GM18867 (cell line): Measurements from ENCODE around the gene KNG1.
"Not testable (repeated sequence)": the region's sequence is repeated elsewhere in the genome, so short reads cannot be mapped to it uniquely, and the experiment has no call there.

Source experiments
- ATAC-seq: cut with Tn5 transposase; IDR thresholded peaks from one replicate; pipeline ENCODE4 v1.9.1; 2021; ENCODE audit warnings: mild to moderate bottlenecking, moderate library complexity; ENCODE audit not compliant: unreplicated experiment

KNG1 gene

GRCh38 chr3:186708983-186709679 lies 8.0 kb upstream of the KNG1 start:
- no peak for ATAC-seq

GRCh38 chr3:186710694-186711093 lies 6.5 kb upstream of the KNG1 start:
- not testable (repeated sequence) for ATAC-seq

GRCh38 chr3:186713499-186713898 lies 3.7 kb upstream of the KNG1 start:
- ATAC-seq = no peak

GRCh38 chr3:186719945-186720739 lies 3.0 kb downstream of the KNG1 start:
- no peak for ATAC-seq

GRCh38 chr3:186722457-186722856 lies 5.3 kb downstream of the KNG1 start:
- no peak for ATAC-seq

GRCh38 chr3:186724911-186725310 lies 7.8 kb downstream of the KNG1 start:
- no peak for ATAC-seq

GRCh38 chr3:186732169-186732766 lies 15.1 kb downstream of the KNG1 start:
- ATAC-seq = no peak

- no peak for ATAC-seq
These were observed 25.6 kb downstream of the KNG1 start for GRCh38 chr3:186742618-186743380.

GRCh38 chr3:186743666-186744065 lies 26.5 kb downstream of the KNG1 start:
- no peak for ATAC-seq

GRCh38 chr3:186746008-186746407 lies 28.8 kb downstream of the KNG1 start:
- ATAC-seq = no peak

GRCh38 chr3:186750316-186750715 lies 33.2 kb downstream of the KNG1 start:
- ATAC-seq = no peak

- no peak for ATAC-seq
These were observed 34.3 kb downstream of the KNG1 start for GRCh38 chr3:186751480-186751879.

GRCh38 chr3:186754006-186754405 lies 36.8 kb downstream of the KNG1 start:
- ATAC-seq = no peak

GRCh38 chr3:186754871-186755270 lies 37.7 kb downstream of the KNG1 start:
- ATAC-seq = no peak

GRCh38 chr3:186757214-186757613 lies 40.1 kb downstream of the KNG1 start:
- ATAC-seq = no peak

- ATAC-seq = no peak
These were observed 40.6 kb downstream of the KNG1 start for GRCh38 chr3:186757686-186758220.

- no peak for ATAC-seq
These were observed 42.2 kb downstream of the KNG1 start for GRCh38 chr3:186759231-186759930.

GRCh38 chr3:186760141-186760833 lies 43.1 kb downstream of the KNG1 start:
- no peak for ATAC-seq

GRCh38 chr3:186760897-186761447 lies 43.8 kb downstream of the KNG1 start:
- ATAC-seq = no peak
